HG03571 (cell line): ENCODE measurements around the gene FAM219A.
A peak's percentile ranks its signal among the peaks of the same experiment; 100 is the strongest.
"Not testable (repeated sequence)": the region's sequence is repeated elsewhere in the genome, so short reads cannot be mapped to it uniquely, and the experiment has no call there.

Experiments used
- ATAC-seq: cut with Tn5 transposase; IDR thresholded peaks from one replicate; pipeline ENCODE4 v1.9.1; 2021; ENCODE audit not compliant: unreplicated experiment

FAM219A gene

GRCh38 chr9:34379334-34380033, 78.9 kb downstream of the FAM219A start:
- ATAC-seq = no peak

DNA sequence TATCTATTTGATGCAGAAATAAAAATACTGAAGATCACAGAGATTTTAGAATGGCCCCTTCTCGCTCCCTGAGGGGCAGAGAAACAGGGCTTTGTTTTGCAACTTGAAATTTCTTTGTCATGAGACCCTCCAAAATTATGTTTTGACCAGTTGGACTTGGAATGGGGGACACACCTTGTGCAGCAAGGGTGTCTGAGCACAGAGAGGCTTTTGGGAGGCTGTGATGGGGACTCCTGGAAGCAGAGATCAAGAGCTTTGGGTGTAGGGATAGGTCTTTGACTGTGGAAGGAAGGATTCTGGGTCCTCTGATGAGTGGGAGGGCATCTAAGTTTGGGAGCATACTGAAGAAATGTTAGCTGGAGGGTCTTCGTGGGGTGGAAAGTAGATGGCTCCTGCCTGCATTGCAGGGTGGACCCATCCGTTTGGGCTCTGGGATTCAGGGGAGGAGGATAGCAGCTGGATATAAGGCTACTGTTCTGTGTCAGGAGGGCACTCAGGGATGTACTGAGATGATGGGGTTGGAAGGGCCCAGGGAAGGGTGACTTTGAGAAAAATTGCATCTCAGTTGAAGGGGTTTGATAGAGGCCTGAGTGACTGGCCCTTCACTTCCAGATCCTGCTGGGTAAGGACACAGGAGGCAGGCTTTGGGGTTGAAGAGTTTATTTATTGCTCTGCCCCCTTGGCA, 79.9 kb downstream of the FAM219A start:
- ATAC-seq = no peak

DNA sequence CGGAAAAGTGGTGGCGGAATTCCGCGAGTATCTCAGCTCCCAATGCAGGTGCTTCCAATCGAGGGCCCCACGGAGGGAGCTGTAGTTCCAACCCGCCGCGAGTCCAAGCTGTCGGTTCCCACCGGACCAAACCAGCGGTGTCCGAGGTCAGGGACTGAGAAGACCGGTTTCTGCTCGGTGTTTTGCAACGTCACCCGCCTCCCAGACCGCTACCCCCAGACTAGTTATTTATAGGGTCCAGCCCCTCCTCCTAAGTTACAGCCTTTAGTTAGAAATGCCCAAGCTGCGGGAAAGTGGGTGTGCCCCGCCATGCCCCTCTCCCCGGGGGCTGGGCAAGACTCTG, 81.0 kb downstream of the FAM219A start:
- ATAC-seq = no peak

- ATAC-seq = peak; percentile 79
Measured at GRCh38 chr9:34376596-34377403, 81.6 kb downstream of the FAM219A start, which contains the start of gene MYORG. MYORG (minus strand) TSS chr9:34376898; CDS start chr9:34372943, 3,955 bp downstream.

GRCh38 chr9:34375901-34376595, 82.3 kb downstream of the FAM219A start:
- no peak for ATAC-seq

DNA sequence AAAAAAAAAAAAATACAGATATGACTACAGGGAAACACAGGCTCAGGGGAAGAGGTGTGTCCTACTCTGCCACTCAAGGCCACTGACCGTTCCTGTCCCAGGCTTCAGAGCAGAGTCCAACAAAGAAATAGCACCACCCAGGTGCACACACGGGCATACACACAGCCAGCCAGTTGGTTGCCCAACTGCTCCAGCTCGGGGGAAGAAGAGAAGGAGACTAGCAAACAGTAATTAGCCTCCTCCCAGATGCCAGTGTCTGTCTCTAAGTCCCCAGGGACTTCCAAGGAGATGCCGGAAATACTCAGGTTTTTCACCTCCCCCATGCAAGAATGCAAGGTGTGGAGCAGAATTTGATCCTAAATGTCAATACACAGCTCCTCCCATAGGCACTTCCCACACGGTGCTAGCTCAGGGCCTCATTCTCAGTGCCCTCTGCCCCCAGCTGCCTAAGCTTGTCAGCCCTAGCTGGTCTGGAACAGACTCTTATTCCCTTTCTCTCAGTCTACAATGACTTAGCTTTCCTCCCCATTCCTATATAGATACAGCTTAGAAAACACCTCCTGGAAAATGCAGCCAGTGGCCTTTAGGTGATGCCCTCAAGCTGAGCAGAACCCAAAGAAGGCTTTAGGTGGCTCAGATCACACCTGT, 83.3 kb downstream of the FAM219A start:
- ATAC-seq = no peak

- ATAC-seq = no peak
Measured at GRCh38 chr9:34374339-34374738, 84.0 kb downstream of the FAM219A start.

- ATAC-seq = no peak
Measured at GRCh38 chr9:34373749-34374148, 84.6 kb downstream of the FAM219A start.

DNA sequence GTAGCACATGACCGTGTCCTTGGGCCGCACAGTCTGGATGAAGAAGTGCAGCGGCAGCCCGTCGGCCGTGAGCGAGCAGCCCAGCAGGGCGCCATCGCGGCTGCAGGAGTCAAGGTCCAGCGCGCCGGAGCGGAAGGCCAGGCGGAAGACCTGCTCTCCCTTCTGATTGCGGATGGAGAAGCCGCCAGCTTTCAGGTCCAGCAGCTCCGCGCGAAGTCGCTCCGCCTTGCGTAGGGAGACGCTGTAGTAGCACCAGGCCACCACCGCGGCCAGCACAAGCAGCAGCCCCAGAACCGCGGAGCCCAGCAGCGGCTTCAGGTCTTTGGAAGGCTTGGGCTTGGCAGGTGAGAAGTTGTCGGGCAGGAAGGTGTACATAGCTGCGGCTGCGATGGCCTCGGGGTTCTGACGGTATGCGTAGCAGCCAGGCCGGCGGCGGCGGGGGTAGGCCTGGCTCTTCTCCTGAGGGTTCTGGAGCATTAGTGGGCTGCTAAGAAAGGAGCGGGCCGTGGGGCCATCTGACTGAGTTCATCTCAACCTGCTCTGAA, 85.8 kb downstream of the FAM219A start:
- ATAC-seq = no peak

- ATAC-seq = no peak
Measured at GRCh38 chr9:34371886-34372466, 86.4 kb downstream of the FAM219A start.

DNA sequence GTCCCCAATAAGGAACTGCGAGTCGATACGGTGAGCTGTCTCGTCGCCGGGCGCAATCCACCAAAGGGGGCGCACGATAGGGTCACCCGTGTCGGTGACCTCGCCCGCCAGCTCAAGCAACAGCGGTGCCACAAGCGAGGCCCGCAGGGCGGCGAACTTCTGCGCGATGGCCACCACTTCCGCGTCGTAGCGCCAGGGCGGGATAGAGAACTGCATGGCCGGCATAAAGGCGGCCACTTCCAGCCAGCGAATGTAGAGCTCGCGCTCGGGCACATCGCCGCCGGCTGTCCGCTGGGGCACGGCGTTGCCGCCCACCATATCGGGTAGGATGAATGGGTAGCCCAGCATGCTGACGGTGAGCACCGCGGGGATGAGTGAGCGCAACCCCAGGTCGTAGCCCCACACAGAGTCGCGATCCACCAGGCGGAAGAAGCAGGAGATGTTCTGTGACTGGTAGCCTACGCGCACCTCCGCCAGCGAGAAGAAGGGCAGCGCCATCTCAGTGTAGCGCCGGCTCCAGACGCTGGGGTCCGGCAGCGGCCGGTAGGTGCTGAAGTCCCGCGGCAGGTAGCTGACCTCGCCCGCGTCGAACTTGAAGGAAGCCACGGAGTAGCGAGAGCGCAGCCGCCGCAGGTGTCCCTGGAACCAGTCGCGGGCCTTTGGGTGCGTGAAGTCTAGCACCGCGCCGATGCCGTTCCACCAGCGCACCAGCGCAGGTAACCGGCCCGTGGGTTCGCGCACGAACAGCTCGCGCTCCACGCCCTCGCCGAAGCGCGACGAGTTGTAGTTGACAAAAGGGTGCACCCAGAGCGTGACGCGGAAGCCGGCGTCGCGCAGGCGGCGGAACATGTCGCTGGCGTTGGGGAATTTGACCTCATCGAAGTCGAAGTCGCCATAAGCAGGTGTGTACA, 87.1 kb downstream of the FAM219A start:
- ATAC-seq = no peak

DNA sequence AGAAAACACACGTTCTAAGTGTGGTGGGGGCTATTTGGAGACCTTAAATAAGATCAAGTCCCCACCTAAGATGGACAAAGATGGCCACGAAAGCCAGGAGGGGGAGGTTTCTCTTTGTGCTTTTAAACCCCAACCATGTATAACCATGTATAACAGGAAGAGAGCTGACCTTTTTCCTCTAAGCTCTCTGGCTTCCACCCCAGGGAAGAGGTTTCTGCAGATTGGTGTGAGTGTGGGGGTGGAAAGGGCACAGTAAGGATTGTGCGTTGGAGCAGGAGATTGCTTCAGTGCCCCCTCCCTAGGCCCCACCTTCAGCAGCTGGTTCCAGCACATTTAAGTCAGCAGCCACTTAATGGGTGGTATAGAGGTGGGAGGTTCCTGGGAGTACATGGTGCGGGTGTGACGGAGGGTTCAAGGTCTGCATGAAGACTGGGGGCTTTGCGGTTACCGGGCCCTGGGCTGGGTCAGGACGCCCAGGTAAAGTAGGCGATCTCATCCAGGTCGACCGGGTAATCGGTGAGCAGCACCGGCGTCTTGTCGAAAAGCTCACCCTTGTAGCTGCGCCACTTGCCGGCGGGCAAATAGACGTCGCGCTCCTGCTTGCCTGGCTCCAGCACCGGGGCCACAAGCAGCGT, 87.9 kb downstream of the FAM219A start:
- ATAC-seq = no peak

GRCh38 chr9:34369636-34370035, 88.7 kb downstream of the FAM219A start:
- ATAC-seq = no peak

GRCh38 chr9:34368796-34369195, 89.6 kb downstream of the FAM219A start:
- not testable (repeated sequence) for ATAC-seq

DNA sequence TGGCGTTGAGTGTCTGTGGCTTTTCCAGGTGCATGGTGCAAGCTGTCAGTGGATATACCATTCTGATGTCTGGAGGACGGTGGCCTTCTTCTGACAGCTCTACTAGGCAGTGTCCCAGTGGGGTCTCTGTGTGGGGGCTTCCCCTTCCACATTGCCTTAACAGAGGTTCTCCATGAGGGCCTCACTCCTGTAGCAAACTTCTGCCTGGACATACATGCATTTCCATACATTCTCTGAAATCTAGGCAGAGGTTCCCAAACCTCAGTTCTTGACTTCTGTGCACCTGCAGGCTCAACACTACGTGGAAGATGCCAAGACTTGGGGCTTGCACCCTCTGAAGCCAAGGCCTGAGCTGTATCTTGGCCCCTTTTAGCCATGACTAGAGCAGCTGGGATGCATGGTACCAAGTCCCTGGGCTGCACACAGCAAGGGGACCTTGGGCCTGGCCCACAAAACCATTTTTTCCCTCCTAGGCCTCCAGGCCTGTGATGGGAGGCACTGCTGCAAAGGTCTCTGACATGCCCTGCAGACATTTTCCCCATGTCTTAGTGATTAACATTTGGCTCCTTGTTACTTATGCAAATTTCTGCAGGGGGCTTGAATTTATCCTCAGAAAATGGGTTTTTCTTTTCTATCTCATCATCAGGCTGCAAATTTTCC, 90.5 kb downstream of the FAM219A start:
- not testable (repeated sequence) for ATAC-seq

DNA sequence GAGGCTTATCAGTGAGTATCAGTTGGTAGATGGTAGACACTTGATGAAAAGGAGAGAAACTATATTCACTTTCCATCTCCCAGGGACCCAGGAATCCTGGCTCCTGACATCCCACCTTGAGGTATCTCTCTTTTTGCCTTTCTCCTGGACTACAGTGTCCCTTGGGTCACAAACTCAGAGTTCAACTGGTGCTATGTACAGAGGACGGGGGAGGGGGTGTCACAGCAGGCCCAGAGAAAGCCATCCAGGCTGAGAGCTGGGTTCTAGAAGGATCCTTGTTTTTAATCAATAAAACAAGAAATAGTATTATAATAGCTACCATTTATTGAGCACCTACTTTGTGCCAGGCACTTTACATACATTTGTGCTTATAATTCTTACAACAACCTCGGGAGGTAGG, 92.0 kb downstream of the FAM219A start:
- no peak for ATAC-seq

DNA sequence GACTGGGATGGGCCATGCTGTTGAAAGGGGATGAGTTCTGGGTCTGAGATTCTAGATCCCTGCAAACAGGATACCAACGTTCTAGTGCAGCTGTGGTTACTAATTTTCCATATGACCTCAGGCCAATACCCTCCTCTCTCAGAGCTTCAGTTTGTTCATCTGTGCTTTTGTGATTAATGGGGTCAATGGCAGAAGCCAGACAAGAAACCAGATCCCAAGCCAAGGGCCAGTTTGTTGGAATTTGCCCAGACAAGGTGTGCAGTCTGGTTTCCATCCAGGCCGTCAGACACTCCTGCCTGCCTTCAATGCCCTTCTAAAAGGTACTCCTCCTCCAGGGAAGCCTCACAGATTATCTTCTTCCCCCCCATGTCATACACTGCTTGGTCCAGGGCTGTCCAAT, 93.1 kb downstream of the FAM219A start:
- no peak for ATAC-seq
